NCI-H748 treated with DMSO at 0.1 percent for 48 hours (cell line): ENCODE measurements around the gene KTI12.
A peak's percentile ranks its signal among the peaks of the same experiment; 100 is the strongest.
"Not testable (repeated sequence)": the region's sequence is repeated elsewhere in the genome, so short reads cannot be mapped to it uniquely, and the experiment has no call there.

Source experiments
- DNase-seq: peaks from one replicate; lab custom pipeline; 2025; lab: John Stamatoyannopoulos, UW

The KTI12 gene

DNA sequence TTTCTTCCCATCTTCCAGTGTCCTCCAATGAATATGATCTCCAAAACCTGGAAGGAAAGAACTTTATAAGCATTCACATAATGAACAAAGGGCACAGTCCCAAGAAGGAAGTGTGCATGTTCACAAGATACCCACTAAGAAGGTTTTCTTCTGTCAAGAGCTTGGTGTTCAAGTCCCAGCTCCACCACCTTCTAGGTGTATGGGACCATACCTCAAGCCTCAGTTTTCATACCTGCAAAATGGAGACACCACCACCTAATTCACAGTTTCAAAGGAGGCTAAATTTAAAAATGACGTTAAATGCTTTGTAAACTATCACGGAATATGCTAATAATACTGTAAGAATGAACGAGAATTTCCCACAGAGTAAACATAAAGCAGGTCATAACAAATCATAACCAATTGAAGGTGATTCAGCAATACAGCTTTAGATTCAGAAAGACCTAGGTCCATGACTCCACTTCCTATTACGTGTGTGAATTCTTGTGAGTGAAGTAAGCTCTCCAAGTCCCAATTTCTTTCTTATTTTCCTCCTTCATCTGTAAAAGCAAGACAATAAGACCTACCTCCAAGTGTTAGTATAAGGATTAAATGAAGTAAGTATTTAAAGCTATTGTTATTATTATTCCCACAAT is 8.1 kb upstream of the KTI12 start:
- no peak for DNase-seq

DNA sequence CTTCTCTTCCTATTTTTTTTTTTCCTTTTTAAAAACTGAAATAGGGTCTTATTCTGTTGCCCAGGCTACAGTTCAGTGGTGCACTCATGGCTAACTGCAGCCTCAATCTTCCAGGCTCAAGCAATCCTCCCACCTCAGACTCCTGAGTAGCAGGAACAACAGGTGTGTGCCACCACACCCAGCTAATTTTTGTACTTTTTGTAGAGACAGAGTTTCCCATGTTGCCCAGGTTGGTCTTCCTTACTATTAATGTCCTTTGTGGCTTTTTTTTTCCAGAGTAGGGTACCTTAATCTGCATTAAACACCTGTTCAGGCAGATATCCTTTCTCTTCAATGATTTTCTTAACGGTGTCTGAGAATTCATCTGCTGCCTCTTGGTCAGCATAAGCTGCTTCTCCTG is 4.3 kb upstream of the KTI12 start:
- DNase-seq, result no peak

DNA sequence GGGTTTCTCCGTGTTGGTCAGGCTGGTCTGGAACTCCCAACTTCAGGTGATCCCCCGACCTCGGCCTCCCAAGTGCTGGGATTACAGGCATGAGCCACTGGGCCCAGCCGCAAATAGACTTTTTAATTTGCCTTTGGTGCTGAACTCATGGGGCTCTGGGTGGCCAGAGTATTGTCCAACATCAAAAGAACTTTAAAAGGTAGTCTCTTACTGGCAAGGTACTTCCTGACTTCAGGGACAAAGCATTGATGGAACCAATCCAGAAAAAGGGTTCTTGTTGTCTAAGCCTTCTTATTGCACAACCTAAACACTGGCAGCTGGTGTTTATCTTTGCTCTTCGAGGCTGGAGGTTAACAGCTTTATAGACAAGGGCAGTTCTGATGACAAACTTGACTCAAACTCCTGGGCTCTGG is 3.8 kb upstream of the KTI12 start:
- DNase-seq, result no peak

DNA sequence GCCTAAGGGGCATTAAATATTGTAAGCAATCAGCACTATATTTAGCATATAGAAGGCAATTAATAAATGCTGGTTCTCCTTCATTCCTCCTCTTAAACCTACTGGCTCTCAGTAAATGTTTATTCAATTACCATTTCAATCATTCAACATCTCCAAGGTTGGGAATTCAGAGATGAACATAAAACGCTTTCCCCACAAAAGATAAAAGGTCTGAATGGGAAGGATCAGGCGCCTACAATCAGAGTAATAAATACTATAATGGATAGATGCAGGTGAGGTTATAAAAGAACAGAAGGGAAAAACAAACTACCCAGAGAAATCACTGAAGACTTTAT is 407 bp upstream of the KTI12 start:
- DNase-seq, result no peak

DNA sequence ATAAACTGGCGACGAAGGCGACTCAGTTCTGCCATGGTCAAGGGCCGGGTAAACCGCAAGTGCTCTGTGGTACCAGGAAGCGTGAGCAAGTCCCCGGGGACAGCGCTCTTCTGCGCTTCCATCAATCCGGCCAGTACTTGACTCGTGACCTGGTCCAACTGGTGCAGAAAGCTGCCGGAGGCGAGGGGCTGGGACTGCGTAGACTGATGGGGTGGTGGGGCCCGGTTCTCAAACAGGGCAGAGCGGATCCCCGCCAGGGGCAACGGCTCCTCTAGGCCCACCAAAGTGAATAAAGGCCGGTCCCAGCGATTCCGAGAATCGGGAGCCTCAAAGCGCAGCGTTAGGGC is 852 bp downstream of the KTI12 start:
- DNase-seq, result no peak

DNA sequence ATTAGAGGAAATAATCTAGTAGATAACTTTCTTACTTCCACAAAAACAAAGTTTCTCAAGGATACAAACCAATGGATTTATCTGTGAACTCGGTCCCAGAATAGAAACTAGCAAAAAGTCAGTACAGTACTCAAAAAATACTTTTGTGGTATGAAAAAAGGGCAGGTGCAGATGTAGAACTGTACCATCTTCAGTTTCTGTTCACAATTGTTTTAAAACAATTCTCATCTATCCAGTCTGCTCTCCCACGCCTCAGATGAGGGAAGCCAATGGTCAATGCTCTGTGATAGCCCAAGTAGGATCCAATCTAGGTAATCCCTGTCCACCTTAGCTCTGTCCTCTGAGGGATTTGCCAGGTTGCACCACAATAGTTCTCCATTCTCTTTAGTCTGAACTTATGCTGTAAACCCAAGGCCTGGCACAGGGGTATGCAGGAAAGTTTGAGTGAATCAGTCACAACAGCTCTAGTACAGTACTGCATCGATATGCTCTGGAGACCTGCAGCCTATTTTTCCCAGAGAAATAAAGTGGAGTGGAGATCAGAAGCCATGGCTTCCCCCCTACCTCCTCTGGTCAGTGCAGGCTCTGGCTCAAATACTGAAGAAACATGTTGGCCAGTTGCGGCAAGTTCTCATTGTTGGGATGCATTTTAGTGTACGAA is 1.4 kb downstream of the KTI12 start:
- no peak for DNase-seq

DNA sequence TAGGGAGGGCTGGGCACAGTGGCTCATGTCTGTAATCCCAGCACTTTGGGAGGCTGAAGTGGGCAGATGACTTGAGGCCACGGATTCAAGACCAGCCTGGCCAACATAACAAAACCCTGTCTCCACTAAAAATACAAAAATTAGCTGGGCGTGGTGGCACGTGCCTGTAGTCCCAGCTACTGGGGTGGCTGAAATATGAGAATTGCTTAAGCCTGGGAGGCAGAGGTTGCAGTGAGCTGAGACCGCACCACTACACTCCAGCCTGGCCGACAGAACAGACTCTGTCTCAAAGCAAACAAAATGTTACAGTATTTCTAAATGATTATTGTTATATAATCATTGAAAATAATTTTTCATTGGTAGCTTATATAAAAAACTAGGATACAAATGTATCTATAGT is 4.8 kb downstream of the KTI12 start:
- DNase-seq, result not testable (repeated sequence)

DNA sequence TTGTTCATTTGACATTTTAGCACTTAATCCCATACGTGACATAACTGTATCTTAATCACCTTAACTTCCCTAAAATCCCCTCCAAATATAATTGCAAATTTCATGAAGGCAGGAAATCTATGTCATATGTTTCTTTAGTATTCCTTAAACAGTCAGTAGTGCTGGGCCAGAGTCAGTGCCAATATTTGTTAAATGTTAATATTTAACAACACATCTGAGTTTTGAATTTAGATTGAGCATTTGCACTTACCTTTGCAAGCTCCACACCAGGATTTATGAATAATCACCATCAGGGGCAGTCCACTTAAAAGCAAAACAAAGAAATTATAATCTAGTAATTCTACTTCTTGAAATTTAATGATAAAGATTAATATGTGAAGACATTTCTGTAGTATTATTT is 5.3 kb downstream of the KTI12 start:
- DNase-seq, result no peak

DNA sequence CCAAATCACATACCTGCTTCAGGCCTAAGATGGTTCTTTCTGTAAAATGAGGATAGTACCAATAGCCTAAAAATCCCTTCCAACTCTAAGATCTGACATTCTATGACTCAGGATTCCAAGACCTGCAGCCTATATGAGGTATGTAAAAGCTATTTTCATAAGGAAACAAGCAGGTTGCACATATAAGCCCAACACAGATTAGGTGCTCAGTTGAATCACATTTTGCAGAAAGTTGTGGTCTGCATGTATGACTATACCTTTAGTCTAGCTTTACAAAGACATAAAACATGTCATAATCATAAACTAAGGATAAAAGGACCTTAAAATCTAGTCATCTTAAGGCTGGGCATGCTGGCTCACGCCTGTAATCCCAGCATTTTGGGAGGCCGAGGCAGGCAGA is 7.3 kb downstream of the KTI12 start:
- no peak for DNase-seq

DNA sequence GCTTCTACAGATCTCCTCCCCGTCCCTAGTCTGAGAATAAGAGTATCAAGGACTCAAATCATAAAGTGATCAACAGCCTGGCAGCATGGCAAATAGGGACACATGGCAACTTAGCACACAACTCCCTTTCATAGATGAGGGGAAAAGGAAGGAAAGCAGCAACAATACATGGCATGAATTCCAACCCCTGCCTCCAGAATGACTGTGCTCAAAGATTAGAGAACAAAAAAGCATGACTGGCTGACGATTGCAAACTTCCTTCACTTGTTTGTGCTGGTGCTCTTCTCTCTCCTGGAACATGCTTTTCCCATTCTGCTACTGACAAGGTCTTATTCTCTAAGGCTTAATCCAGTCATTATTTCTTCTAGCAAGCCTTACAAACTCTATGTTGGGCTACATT is 11.5 kb downstream of the KTI12 start:
- DNase-seq, result no peak

DNA sequence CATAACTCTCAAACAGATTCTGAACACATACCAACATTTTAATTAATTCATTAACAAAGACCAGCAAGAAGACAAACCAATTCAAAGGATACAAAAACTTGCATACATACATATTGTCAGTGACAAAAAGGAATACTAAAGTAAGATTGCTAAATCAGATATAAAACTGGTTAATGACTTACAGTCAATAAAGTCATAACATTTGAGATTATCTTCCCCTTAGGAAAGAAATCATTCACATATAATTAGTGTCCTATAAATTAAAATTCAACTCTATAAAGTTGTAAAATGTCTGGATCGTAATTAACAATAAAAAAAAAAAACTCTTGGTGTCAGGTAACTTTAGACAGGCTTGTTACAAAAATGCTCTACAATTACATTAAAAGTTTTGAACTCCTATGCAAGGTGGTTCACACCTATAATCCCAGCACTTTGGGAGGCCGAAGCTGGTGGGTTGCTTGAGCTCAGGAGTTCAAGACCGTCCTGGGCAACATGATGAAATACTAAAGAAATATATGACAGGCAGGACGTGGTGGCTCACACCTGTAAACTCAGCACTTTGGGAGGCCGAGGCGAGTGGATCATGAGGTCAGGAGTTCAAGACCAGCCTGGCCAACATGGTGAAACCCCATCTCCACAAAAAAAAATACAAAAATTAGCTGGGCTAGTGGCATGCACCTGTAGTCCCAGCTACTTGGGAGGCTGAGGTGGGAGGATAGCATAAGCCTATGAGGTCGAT is 25.4 kb downstream of the KTI12 start:
- no peak for DNase-seq

DNA sequence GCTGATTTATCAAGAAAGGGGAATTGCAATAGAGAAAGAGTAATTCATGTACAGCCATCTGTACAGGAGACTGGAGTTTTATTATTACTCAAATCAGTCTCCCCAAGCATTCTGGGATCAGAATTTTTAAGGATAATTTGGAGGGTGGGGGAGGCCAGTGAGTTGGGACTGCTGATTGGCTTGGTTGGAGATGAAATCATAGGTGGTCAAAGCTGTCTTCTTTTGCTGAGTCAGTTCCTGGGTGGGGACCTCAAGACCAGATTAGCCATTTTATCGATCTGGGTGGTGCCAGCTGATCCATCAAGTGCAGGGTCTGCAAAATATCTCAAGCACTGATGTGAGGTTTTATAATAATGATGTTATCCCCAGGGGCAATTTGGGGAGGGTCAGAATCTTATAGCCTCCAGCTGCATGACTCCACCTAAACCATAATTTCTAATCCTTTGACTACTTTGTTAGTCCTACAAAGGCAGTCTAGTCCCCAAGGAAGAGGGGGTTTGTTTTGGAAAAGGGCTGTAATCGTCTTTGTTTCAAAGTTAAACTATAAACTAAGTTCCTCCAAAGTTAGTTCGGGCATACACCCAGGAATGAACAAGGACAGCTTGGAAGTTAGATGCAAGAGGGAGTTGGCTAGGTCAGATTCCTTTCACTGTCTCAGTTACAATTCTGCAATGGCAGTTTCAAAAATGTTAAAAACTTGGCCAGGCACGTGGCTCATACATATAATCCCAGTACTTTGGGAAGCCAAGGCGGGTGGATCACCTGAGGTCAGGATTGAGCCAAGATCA is 26.2 kb downstream of the KTI12 start:
- no peak for DNase-seq

DNA sequence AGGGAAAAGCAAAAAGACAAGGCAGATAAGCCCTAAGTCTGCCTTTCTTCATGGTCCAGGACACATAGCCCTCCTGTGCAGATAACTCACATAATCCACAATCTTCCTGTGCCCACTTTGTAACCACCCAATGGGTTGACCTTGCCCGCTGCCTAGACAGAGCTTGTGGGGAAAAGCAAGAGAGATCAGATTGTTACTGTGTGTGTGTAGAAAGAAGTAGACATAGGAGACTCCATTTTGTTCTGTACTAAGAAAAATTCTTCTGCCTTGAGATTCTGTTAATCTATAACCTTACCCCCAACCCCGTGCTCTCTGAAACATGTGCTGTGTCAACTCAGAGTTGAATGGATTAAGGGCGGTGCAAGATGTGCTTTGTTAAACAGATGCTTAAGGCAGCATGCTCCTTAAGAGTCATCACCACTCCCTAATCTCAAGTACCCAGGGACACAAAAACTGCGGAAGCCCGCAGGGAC is 27.5 kb downstream of the KTI12 start:
- not testable (repeated sequence) for DNase-seq

DNA sequence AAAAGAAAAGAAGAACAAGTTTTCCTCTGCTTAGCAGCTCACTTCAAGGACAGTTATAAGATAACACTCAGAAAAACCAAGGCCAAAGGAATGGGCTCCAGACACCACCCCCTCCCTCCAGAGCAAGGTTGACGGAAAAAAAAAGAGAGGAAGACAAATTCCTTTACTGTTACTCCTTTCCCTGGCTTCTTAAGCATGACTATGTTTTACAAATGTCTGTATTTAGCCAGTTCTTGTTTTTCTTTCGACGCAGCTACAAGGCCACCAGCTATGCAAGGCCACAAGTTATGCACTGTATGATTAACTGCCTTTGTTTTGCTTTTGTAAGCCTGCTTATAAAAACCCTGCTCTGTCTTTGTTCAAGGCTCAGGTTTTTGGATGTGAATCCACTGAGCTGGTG is 28.1 kb downstream of the KTI12 start:
- DNase-seq, result not testable (repeated sequence)

DNA sequence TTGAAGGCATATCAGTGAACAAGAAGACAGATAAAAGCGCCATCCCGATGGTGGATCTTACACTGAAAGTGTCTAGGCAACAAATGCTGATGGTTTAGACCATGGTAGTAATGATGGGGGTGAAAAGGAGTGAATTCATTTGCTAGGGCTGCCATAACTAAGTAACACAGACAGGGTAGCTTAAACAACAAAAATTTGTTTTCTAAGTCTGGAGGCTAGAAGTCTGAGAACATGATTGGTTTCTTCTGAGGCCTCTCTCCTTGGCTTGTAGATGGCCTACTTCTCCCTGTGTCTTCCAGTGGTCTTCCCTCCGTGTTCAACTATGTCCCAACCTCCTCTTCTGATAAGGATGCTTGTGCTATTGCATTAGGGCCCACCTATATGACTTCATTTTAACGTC is 29.7 kb downstream of the KTI12 start:
- no peak for DNase-seq

DNA sequence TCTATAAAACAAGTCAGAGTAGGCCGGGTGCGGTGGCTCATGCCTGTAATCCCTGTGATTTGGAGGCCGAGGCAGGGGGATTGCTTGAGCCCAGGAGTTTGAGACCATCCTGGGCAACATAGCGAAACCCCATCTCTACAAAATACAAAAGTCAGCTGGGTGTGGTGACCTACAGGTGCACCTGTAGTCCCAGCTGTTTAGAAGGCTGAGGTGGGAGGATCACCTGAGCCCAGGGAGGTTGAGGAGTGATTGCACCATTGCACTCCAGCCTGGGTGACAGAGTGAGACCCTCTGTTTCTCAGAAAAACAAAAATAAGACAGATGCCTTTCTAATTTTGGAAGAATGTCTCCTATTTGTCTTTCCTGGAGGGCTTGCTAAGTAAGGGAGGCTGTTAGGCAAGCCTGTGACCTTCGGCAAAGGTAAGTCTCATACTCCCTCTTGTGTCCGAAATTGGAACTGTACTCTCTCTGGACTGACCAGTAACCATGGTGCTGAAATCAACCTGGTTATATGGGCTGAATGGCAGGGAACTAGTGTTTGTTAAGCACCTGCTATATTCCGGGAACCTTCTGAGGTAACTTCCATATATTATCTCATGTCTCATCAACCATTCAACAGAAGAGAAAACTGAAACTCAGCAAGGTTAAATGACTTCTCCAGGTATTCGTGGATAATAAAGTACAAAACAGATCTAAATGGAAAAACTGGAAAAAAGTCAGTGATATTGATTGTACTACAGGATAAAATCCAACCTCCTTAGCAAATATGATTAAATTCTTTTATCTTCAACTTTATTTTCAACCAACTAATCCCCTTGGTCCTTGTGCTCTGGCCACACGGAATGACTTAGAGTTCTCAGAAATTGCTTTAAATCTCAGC is 31.3 kb downstream of the KTI12 start:
- DNase-seq, result peak; percentile 88

DNA sequence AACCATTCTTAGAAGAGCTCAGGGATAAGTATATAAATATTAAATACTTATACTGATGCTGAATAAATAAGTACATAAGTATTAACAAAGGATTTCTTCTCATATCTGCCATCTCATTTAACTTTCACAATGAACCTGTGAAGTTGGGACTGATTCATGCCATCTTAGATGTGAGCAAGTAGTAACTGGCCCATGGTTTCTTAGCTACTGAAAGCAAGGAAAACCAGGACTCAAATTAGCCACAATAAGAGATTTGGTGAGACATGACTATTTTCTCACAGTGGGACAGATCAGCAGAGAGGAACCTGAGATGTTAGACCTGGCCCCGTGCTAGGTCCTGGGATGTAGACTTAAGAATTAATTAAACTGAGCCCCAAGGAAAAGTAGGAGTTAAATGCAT is 34.9 kb downstream of the KTI12 start:
- no peak for DNase-seq

DNA sequence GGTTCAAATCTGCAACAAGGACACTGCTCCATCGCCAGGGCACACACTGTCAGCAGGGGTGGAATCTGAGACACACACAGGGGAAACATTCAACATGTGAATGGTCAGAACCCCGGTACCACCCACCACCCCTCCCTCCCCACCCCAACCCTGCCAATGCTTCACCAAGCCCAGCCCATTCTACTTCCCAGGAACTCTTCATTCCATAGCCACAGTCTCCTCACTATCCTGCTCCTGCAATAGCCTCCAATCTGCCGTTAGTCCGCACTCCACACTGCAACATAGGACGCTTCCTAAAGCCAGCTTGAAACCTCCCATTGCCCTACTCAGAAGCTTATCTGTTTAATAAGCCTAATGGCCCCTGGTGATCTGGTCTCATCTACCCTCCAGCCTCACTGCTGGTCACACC is 35.6 kb downstream of the KTI12 start:
- DNase-seq, result no peak

DNA sequence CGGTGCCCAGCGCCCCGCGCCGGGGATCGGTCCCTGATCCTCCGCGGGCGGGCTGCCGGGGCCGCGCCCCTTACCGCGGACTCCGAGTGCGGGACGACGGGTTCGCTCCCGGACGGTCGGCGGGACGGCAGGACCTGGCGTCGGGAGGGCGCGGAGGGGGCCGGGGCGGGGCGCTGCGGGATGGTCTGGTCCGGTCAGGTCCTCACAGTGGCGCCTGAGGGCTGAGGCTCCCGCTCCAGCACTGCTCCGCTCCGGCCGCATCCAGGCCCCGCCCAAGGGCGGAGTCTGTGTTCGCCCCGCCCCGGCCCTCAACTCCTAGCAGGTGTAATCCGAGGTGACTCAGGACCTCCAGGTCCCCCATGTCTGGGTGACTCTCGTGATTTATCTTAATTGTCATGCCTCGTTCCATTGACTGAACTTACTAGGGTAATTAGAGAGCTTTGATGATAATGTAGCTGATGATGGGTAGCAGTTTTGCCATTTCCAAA is 43.1 kb downstream of the KTI12 start, which contains the start of gene RAB3B:
TSS of gene RAB3B (minus strand) at position 223 of the 488 bp plus-strand sequence. CDS start 13,583 bp downstream, outside the sequence.
- DNase-seq, result peak; percentile 60

DNA sequence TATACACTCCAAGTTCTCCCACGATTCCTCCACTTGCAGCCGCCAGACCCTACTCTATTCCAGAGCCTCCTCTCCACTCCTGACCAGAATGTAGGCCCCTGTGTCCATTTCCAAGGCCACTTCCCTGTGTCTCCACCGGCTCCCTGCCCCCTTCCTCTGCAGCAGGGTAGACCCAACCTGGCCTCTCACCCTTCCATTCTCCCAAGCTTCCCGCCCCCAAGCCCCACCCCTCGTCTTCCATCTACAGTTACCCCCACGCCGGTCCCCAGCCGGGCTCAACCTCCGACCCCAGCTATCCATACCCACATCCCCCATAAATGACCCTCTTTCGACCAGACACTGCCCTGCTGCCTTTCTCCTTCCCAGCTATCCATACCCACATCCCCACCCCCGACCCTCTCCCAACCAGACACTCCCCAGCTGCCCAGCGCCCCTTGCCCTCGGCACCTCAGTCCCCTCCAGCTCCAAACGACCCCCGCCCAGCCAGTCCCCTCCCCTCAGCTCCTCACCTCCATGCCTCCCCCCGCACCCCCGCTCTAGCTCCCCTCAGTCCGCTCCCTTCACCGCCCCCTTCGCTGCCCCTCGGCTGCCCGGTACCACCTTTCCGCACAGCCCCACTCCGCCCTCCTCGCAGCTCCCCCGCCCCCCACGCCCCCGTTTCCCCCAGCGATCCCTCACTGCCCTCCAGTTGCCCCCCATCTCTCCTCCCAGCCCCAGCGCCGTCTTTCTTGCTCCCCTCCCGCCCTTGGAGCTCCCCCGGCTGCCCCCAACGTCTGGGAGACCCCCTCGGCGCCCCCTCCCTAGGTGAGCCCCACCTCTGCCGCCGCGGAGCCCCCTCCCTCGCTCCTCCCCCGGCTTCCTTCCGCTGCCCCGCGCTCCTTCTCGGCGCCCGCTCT is 43.8 kb downstream of the KTI12 start:
- DNase-seq, result peak; percentile 12
